HepG2 (cell line): ENCODE results near the gene ELOVL5. TPM values are rescaled to one million over a fixed set of nuclear protein-coding genes. Genes with fewer than 3 reads are reported as not detected.

Experiments
- ARNT2 ChIP-seq: sonication (generic); formaldehyde crosslinking; IDR thresholded peaks from 2 replicates; pipeline ENCODE4 v1.8.0; 2022; ENCODE audit warnings: mild to moderate bottlenecking, low read depth, missing genetic modification reagents, moderate library complexity
- BCL6 ChIP-seq: IDR thresholded peaks from 2 replicates; pipeline ENCODE4 v1.6.1; 2016; ENCODE audit warnings: missing genetic modification reagents, missing compliant biosample characterization
- CCDC6 ChIP-seq: sonication (generic); formaldehyde crosslinking; IDR thresholded peaks from 2 replicates; pipeline ENCODE4 v1.8.1; 2022; ENCODE audit warnings: mild to moderate bottlenecking, missing genetic modification reagents, moderate library complexity
- FOXK2 ChIP-seq: fragments of 450-650 bp; IDR thresholded peaks from 2 replicates; pipeline ENCODE4 v1.6.1; 2016
- HNRNPUL1 ChIP-seq: fragments of 200-400 bp; formaldehyde crosslinking; IDR thresholded peaks from 2 replicates; pipeline ENCODE4 v1.6.1; 2017; ENCODE audit warnings: low read depth, mild to moderate bottlenecking, low read length, moderate library complexity
- JUND ChIP-seq: sonication (generic); formaldehyde crosslinking; IDR thresholded peaks from 2 replicates; pipeline ENCODE4 v1.8.0; 2022; ENCODE audit warnings: mild to moderate bottlenecking, missing genetic modification reagents
- NCOA5 ChIP-seq: sonication (generic); formaldehyde crosslinking; IDR thresholded peaks from 2 replicates; pipeline ENCODE4 v1.4.0; 2020; ENCODE audit warnings: missing genetic modification reagents
- SATB2 ChIP-seq: sonication (generic); formaldehyde crosslinking; IDR thresholded peaks from 2 replicates; pipeline ENCODE4 v1.5.0; 2020; ENCODE audit warnings: missing genetic modification reagents
- SRSF1 ChIP-seq: fragments of 200-400 bp; formaldehyde crosslinking; optimal IDR thresholded peaks from 2 replicates; pipeline ENCODE3; 2017; ENCODE audit warnings: mild to moderate bottlenecking, low read depth, low read length, moderate library complexity
- ZNF225 ChIP-seq: sonication (generic); formaldehyde crosslinking; IDR thresholded peaks from 2 replicates; pipeline ENCODE4 v1.4.0; 2020; ENCODE audit warnings: mild to moderate bottlenecking, missing genetic modification reagents
- ZNF331 ChIP-seq: sonication (generic); formaldehyde crosslinking; IDR thresholded peaks from 2 replicates; pipeline ENCODE4 v1.4.0; 2020; ENCODE audit warnings: missing genetic modification reagents
- ZNF354B ChIP-seq: sonication (generic); formaldehyde crosslinking; IDR thresholded peaks from 2 replicates; pipeline ENCODE4 v1.8.0; 2022; ENCODE audit warnings: mild to moderate bottlenecking, missing genetic modification reagents
- ZNF383 ChIP-seq: sonication (generic); formaldehyde crosslinking; IDR thresholded peaks from 2 replicates; pipeline ENCODE4 v1.4.0; 2020; ENCODE audit warnings: missing genetic modification reagents, mild to moderate bottlenecking, borderline replicate concordance
- ZNF543 ChIP-seq: sonication (generic); formaldehyde crosslinking; IDR thresholded peaks from 2 replicates; pipeline ENCODE4 v1.4.0; 2020; ENCODE audit warnings: mild to moderate bottlenecking, missing genetic modification reagents
- ZNF761 ChIP-seq: sonication (generic); formaldehyde crosslinking; conservative IDR thresholded peaks from 2 replicates; pipeline ENCODE4 v1.4.0; 2020; ENCODE audit warnings: mild to moderate bottlenecking, missing genetic modification reagents
- ZNF850 ChIP-seq: sonication (generic); formaldehyde crosslinking; conservative IDR thresholded peaks from 2 replicates; pipeline ENCODE4 v1.9.0; 2021; ENCODE audit warnings: mild to moderate bottlenecking, missing genetic modification reagents
- ZSCAN25 ChIP-seq: sonication (generic); formaldehyde crosslinking; IDR thresholded peaks from 2 replicates; pipeline ENCODE4 v1.8.0; 2022; ENCODE audit warnings: mild to moderate bottlenecking, missing genetic modification reagents
- polyA plus RNA-seq, 8 experiments: library from polyadenylated mRNA; depleted of rRNA in 3 of 8; stranded (reverse) in 7 of 8; unstranded in 1 of 8; fragments of >200 nt; fragmentation: Illumina TruSeq in 4 of 8; extraction: Trizol in 4 of 8; gene quantifications; 2 replicates each; pipeline versions ENCODE4 v1.2.1 to v1.2.3, GENCODE V29; 2011 to 2016; ENCODE audit warnings: low read depth in 4 of 8, missing spikeins in 1 of 8, mixed read lengths in 1 of 8; ENCODE audit not compliant: insufficient read depth in 1 of 8
- total RNA-seq, 5 experiments: library from RNA; depleted of rRNA; stranded (reverse); fragments of >200 nt; fragmentation: Illumina TruSeq; extraction: Trizol; gene quantifications; 2 replicates each; pipeline ENCODE4 v1.2.3, GENCODE V29; 2016; ENCODE audit warnings: low read depth in 1 of 5
- TF ChIP-seq, protein P1 (sequence below): sonication (generic); formaldehyde crosslinking; IDR thresholded peaks from 2 replicates; pipeline ENCODE4 v1.4.0; 2020; ENCODE audit warnings: missing genetic modification reagents
- TF ChIP-seq, protein P2 (sequence below): IDR thresholded peaks from 2 replicates; pipeline ENCODE4 v1.6.1; 2016; ENCODE audit warnings: missing genetic modification reagents, missing compliant biosample characterization
- TF ChIP-seq, protein P3 (sequence below): sonication (generic); formaldehyde crosslinking; IDR thresholded peaks from 2 replicates; pipeline ENCODE4 v1.8.0; 2022; ENCODE audit warnings: missing genetic modification reagents, mild to moderate bottlenecking, inconsistent platforms, borderline replicate concordance
- TF ChIP-seq, protein P4 (sequence below): sonication (generic); formaldehyde crosslinking; IDR thresholded peaks from 2 replicates; pipeline ENCODE4 v1.4.0; 2020; ENCODE audit warnings: missing genetic modification reagents

Gene ELOVL5
- total and polyA plus RNA-seq, 2 of the 13 experiments (the other 11 are each of a cell fraction or from before 2014, with no cell fraction given) = 50.1 to 72.4 TPM

DNA sequence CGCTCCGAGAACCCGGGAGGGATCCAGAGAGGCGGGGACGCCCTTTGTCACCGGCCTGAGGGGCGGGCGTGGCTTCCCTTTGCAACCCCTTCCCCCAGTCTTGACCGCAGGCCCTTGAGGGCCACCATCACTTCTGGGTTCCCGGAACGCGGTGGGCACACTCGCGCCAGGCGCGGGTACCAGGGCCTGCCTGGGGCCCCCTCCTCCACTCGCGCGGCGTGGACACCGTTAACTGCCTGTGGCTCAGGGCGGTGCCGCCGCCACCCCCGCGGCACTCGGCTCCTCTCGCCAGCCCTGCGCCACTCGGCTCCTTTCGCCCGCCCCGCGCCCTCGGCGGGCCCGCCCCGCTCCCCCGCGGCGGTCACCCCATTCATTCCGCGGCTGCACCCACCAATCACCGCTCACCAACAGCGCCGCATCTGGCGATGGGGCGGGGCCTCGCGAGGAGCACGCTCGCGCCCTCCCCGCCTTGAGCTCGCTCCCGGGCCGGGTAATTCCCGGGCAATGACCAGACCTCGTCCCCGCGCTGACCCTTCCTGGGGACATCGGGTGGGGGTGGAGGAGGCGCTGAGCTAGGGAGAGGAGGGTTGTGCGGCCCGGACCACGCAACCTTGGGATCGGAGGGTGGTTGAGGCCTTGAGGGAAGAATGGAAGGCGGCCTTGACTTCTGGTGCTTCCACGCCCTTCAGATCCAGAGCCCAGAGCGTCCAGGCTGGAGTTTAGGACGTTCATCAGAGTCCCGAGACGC, 10.5 kb upstream of the ELOVL5 start (continued):
- TF ChIP-seq, protein P1, sequence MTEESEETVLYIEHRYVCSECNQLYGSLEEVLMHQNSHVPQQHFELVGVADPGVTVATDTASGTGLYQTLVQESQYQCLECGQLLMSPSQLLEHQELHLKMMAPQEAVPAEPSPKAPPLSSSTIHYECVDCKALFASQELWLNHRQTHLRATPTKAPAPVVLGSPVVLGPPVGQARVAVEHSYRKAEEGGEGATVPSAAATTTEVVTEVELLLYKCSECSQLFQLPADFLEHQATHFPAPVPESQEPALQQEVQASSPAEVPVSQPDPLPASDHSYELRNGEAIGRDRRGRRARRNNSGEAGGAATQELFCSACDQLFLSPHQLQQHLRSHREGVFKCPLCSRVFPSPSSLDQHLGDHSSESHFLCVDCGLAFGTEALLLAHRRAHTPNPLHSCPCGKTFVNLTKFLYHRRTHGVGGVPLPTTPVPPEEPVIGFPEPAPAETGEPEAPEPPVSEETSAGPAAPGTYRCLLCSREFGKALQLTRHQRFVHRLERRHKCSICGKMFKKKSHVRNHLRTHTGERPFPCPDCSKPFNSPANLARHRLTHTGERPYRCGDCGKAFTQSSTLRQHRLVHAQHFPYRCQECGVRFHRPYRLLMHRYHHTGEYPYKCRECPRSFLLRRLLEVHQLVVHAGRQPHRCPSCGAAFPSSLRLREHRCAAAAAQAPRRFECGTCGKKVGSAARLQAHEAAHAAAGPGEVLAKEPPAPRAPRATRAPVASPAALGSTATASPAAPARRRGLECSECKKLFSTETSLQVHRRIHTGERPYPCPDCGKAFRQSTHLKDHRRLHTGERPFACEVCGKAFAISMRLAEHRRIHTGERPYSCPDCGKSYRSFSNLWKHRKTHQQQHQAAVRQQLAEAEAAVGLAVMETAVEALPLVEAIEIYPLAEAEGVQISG (CRISPR knock-in tag) = peak; percentile 80; the same call in 1 of the 2 replicates
- no peak for TF ChIP-seq FOXK2
- TF ChIP-seq NCOA5 (CRISPR knock-in tag) = 0 out of 2 replicates have a peak, but pooled peaks have one; percentile 41
- peak; percentile 97 for TF ChIP-seq ARNT2 (CRISPR knock-in tag)
- no peak for TF ChIP-seq SATB2 (CRISPR knock-in tag)
- TF ChIP-seq HNRNPUL1 = no peak
- peak; percentile 76 for TF ChIP-seq ZNF850 (CRISPR knock-in tag)
- TF ChIP-seq ZNF354B (CRISPR knock-in tag) = peak; percentile 97
- TF ChIP-seq, protein P2, sequence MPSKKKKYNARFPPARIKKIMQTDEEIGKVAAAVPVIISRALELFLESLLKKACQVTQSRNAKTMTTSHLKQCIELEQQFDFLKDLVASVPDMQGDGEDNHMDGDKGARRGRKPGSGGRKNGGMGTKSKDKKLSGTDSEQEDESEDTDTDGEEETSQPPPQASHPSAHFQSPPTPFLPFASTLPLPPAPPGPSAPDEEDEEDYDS = peak; percentile 69; the same call in 1 of the 2 replicates
- peak; percentile 79 for TF ChIP-seq SRSF1
- TF ChIP-seq ZNF331 = peak; percentile 55; the same call in 1 of the 2 replicates
- TF ChIP-seq ZNF225 (CRISPR knock-in tag) = no peak
- peak; percentile 94 for TF ChIP-seq BCL6 (CRISPR knock-in tag)
- TF ChIP-seq JUND = peak; percentile 79
- TF ChIP-seq ZNF543 = peak; percentile 26; the same call in 1 of the 2 replicates
- peak; percentile 73; the same call in 1 of the 2 replicates for TF ChIP-seq ZNF761 (CRISPR knock-in tag)
- TF ChIP-seq, protein P3, sequence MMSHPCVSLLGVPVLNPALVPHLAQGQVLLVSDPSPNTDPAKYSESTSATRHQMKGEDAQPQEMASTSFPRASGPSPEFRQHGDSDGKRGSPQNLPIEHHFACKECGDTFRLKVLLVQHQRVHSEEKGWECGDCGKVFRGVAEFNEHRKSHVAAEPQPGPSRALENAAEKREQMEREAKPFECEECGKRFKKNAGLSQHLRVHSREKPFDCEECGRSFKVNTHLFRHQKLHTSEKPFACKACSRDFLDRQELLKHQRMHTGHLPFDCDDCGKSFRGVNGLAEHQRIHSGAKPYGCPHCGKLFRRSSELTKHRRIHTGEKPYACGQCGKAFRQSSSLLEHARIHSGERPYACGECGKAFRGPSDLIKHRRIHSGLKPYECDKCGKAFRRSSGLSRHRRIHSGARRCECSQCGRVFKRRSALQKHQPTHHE (CRISPR knock-in tag) = peak; percentile 63; the same call in 1 of the 2 replicates
- TF ChIP-seq CCDC6 (CRISPR knock-in tag) = no peak
- peak; percentile 79 for TF ChIP-seq ZSCAN25 (CRISPR knock-in tag)
- TF ChIP-seq ZNF383 (CRISPR knock-in tag) = no peak
- TF ChIP-seq, protein P4, sequence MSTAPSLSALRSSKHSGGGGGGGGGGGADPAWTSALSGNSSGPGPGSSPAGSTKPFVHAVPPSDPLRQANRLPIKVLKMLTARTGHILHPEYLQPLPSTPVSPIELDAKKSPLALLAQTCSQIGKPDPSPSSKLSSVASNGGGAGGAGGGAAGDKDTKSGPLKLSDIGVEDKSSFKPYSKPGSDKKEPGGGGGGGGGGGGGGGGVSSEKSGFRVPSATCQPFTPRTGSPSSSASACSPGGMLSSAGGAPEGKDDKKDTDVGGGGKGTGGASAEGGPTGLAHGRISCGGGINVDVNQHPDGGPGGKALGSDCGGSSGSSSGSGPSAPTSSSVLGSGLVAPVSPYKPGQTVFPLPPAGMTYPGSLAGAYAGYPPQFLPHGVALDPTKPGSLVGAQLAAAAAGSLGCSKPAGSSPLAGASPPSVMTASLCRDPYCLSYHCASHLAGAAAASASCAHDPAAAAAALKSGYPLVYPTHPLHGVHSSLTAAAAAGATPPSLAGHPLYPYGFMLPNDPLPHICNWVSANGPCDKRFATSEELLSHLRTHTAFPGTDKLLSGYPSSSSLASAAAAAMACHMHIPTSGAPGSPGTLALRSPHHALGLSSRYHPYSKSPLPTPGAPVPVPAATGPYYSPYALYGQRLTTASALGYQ (CRISPR knock-in tag) = peak; percentile 76
